COLO668 (cell line): ENCODE measurements around the gene PSMC2.

Experiments
- DNase-seq: peaks from one replicate; lab custom pipeline; 2025; ENCODE audit not compliant: unreplicated experiment; lab: John Stamatoyannopoulos, UW

PSMC2 gene

GRCh38 chr7:103347507-103348267 lies at the start of gene PSMC2:
Gene PSMC2, plus strand, starts transcription at chr7:103347643. Its CDS starts 69 bp downstream, at chr7:103347712.
- DNase-seq = peak; percentile 86

GRCh38 chr7:103297837-103298179 lies 49.6 kb upstream of the PSMC2 start:
- no peak for DNase-seq

- DNase-seq = no peak
Observed at GRCh38 chr7:103299660-103300059, 47.8 kb upstream of the PSMC2 start.

- no peak for DNase-seq
Observed at GRCh38 chr7:103301441-103301840, 46.0 kb upstream of the PSMC2 start.

- no peak for DNase-seq
Observed at GRCh38 chr7:103307503-103308231, 39.8 kb upstream of the PSMC2 start.

- no peak for DNase-seq
Observed at GRCh38 chr7:103314852-103315251, 32.6 kb upstream of the PSMC2 start.

- no peak for DNase-seq
Observed at GRCh38 chr7:103316380-103316941, 31.0 kb upstream of the PSMC2 start.

GRCh38 chr7:103317009-103317408 lies 30.4 kb upstream of the PSMC2 start:
- no peak for DNase-seq

- no peak for DNase-seq
Observed at GRCh38 chr7:103325744-103326143, 21.7 kb upstream of the PSMC2 start.

- no peak for DNase-seq
Observed at GRCh38 chr7:103336761-103337160, 10.7 kb upstream of the PSMC2 start.

GRCh38 chr7:103338864-103339263 lies 8.6 kb upstream of the PSMC2 start:
- DNase-seq = no peak

GRCh38 chr7:103341466-103341865 lies 6.0 kb upstream of the PSMC2 start:
- DNase-seq = no peak

- DNase-seq = no peak
Observed at GRCh38 chr7:103343332-103343731, 4.1 kb upstream of the PSMC2 start.

- peak; percentile 27 for DNase-seq
Observed at GRCh38 chr7:103343758-103344452, 3.5 kb upstream of the PSMC2 start.

GRCh38 chr7:103344453-103345149 lies 2.8 kb upstream of the PSMC2 start, which contains the start of gene DNAJC2:
Gene DNAJC2, minus strand, starts transcription at chr7:103344767. Its CDS starts 145 bp downstream, at chr7:103344622.
- peak; percentile 89 for DNase-seq

- DNase-seq = no peak
Observed at GRCh38 chr7:103346396-103346795, 1.0 kb upstream of the PSMC2 start.

- DNase-seq = peak; percentile 13
Observed at GRCh38 chr7:103348452-103348851, 1.0 kb downstream of the PSMC2 start.

GRCh38 chr7:103348959-103349358 lies 1.5 kb downstream of the PSMC2 start:
- no peak for DNase-seq

- no peak for DNase-seq
Observed at GRCh38 chr7:103349805-103350204, 2.4 kb downstream of the PSMC2 start.

GRCh38 chr7:103369432-103369831 lies 22.0 kb downstream of the PSMC2 start:
- DNase-seq = no peak
